Activated CD4-positive, alpha-beta memory T cell treated with anti-CD3 and anti-CD28 coated beads for 36 hours (primary cell): ENCODE results near the gene STK25. TPM values are rescaled to one million over a fixed set of nuclear protein-coding genes. Genes with fewer than 3 reads are reported as not detected.
"Not testable (repeated sequence)": the region's sequence is repeated elsewhere in the genome, so short reads cannot be mapped to it uniquely, and the experiment has no call there.

Experiments used
- CTCF ChIA-PET: fragments of 350-600 bp; sonication (Branson Sonifier 250); formaldehyde crosslinking; loops from one replicate; lab custom pipeline; 2021; ENCODE audit warnings: antibody characterized with exemption, inconsistent platforms; lab: Charles Lee
- POLR2A ChIA-PET: fragments of 350-600 bp; sonication (Branson Sonifier 250); formaldehyde crosslinking; loops from one replicate; lab custom pipeline; 2021; ENCODE audit warnings: antibody characterized with exemption; lab: Charles Lee
- DNase-seq: peaks from one replicate; pipeline ENCODE4 v3.0.0-alpha.2; 2020
- H3K27ac Mint-ChIP-seq: one replicate; pipeline ENCODE4 v1.8.0; 2021; ENCODE audit warnings: mixed read lengths
- H3K27me3 Mint-ChIP-seq: one replicate; pipeline ENCODE4 v1.8.0; 2021; ENCODE audit warnings: mixed read lengths
- H3K36me3 Mint-ChIP-seq: one replicate; pipeline ENCODE4 v1.8.0; 2021; ENCODE audit warnings: mixed read lengths
- H3K4me1 Mint-ChIP-seq: one replicate; pipeline ENCODE4 v1.8.0; 2021; ENCODE audit warnings: low read depth, mixed read lengths
- H3K4me3 Mint-ChIP-seq: one replicate; pipeline ENCODE4 v1.8.0; 2021; ENCODE audit warnings: mild to moderate bottlenecking, mixed read lengths
- H3K9me3 Mint-ChIP-seq: one replicate; pipeline ENCODE4 v1.8.0; 2021; ENCODE audit warnings: mixed read lengths
- intact Hi-C: fragments of 100-400 bp; cut with micrococcal nuclease; formaldehyde crosslinking; loops from one replicate; pipeline ENCODE4 v1.15.1; 2023
- total RNA-seq, 2 experiments: library from RNA; stranded (reverse); gene quantifications; one replicate each; pipeline ENCODE4 v1.2.3, GENCODE V29; 2021

The STK25 gene
- total RNA-seq, 2 experiments from 2014 or later: 97.9 to 99.1 TPM

GRCh38 chr2:241534701-241535375, 26.5 kb upstream of the STK25 start:
- no peak for DNase-seq
- CTCF ChIA-PET: no interaction called here
- POLR2A ChIA-PET: no interaction called here
- Mint-ChIP-seq H3K4me3 (no peak overlapping the region), H3K27me3 (peaks cover 8% of the 10 kb centered on the region), H3K36me3 (no peaks in the 10 kb centered on the region), H3K27ac (no peak overlapping the region), H3K4me1 (no peaks in the 10 kb centered on the region), H3K9me3 (no peaks in the 10 kb centered on the region)
- intact Hi-C loops: no loop called here

GRCh38 chr2:241534293-241534692, 25.9 kb upstream of the STK25 start:
- DNase-seq: no peak
- H3K4me3 Mint-ChIP-seq: no peak overlapping the region
- ChIA-PET CTCF (no interaction called here), POLR2A (no interaction called here)
- peaks cover 8% of the 10 kb centered on the region for H3K27me3 Mint-ChIP-seq
- H3K4me1 Mint-ChIP-seq: no peaks in the 10 kb centered on the region
- no peaks in the 10 kb centered on the region for H3K36me3 Mint-ChIP-seq
- no peaks in the 10 kb centered on the region for H3K9me3 Mint-ChIP-seq
- H3K27ac Mint-ChIP-seq: no peak overlapping the region
- intact Hi-C loops: no loop called here

GRCh38 chr2:241532733-241533601, 24.6 kb upstream of the STK25 start:
- Mint-ChIP-seq H3K27ac (no peak overlapping the region), H3K27me3 (peaks cover 5% of the 10 kb centered on the region), H3K36me3 (no peaks in the 10 kb centered on the region), H3K4me3 (no peak overlapping the region), H3K4me1 (no peaks in the 10 kb centered on the region), H3K9me3 (no peaks in the 10 kb centered on the region)
- ChIA-PET CTCF (no interaction called here), POLR2A (no interaction called here)
- no peak for DNase-seq
- intact Hi-C loops: no loop called here

GRCh38 chr2:241532168-241532567, 23.8 kb upstream of the STK25 start:
- H3K27me3 Mint-ChIP-seq: peaks cover 5% of the 10 kb centered on the region
- DNase-seq: no peak
- ChIA-PET CTCF (no interaction called here), POLR2A (no interaction called here)
- no peaks in the 10 kb centered on the region for H3K36me3 Mint-ChIP-seq
- no peaks in the 10 kb centered on the region for H3K9me3 Mint-ChIP-seq
- H3K4me3 Mint-ChIP-seq: no peak overlapping the region
- H3K4me1 Mint-ChIP-seq: no peaks in the 10 kb centered on the region
- intact Hi-C loops: no loop called here
- no peak overlapping the region for H3K27ac Mint-ChIP-seq

GRCh38 chr2:241531161-241531722, 22.9 kb upstream of the STK25 start:
- Mint-ChIP-seq H3K4me1 (no peaks in the 10 kb centered on the region), H3K27me3 (peaks cover 5% of the 10 kb centered on the region), H3K27ac (no peak overlapping the region), H3K9me3 (peaks cover 2% of the 10 kb centered on the region), H3K4me3 (no peak overlapping the region), H3K36me3 (no peaks in the 10 kb centered on the region)
- ChIA-PET POLR2A (no interaction called here), CTCF (no interaction called here)
- no peak for DNase-seq
- intact Hi-C loops: no loop called here

GRCh38 chr2:241530571-241530970, 22.2 kb upstream of the STK25 start:
- Mint-ChIP-seq H3K4me1 (no peaks in the 10 kb centered on the region), H3K27me3 (peaks cover 5% of the 10 kb centered on the region), H3K9me3 (peaks cover 6% of the 10 kb centered on the region), H3K36me3 (no peaks in the 10 kb centered on the region), H3K27ac (no peak overlapping the region), H3K4me3 (no peak overlapping the region)
- ChIA-PET POLR2A (no interaction called here), CTCF (no interaction called here)
- no peak for DNase-seq
- intact Hi-C loops: no loop called here

GRCh38 chr2:241525818-241526780, 17.7 kb upstream of the STK25 start:
- DNase-seq, H3K27ac Mint-ChIP-seq, H3K9me3 Mint-ChIP-seq, intact Hi-C loops, H3K36me3 Mint-ChIP-seq, H3K4me1 Mint-ChIP-seq, H3K4me3 Mint-ChIP-seq, CTCF ChIA-PET, H3K27me3 Mint-ChIP-seq, POLR2A ChIA-PET: not testable (repeated sequence)

- Mint-ChIP-seq H3K36me3 (no peaks in the 10 kb centered on the region), H3K9me3 (peaks cover 6% of the 10 kb centered on the region), H3K27me3 (peaks cover 4% of the 10 kb centered on the region), H3K4me1 (no peaks in the 10 kb centered on the region), H3K4me3 (no peak overlapping the region), H3K27ac (no peak overlapping the region)
- DNase-seq: no peak
- ChIA-PET CTCF (no interaction called here), POLR2A (no interaction called here)
- intact Hi-C loops: no loop called here
Observed at GRCh38 chr2:241522477-241522876, 14.1 kb upstream of the STK25 start.

GRCh38 chr2:241519669-241520068, 11.3 kb upstream of the STK25 start:
- H3K36me3 Mint-ChIP-seq: no peaks in the 10 kb centered on the region
- no peak overlapping the region for H3K27ac Mint-ChIP-seq
- intact Hi-C loops: no loop called here
- CTCF ChIA-PET: no interaction called here
- no peaks in the 10 kb centered on the region for H3K9me3 Mint-ChIP-seq
- peaks cover 4% of the 10 kb centered on the region for H3K27me3 Mint-ChIP-seq
- POLR2A ChIA-PET: no interaction called here
- no peak overlapping the region for H3K4me3 Mint-ChIP-seq
- no peak for DNase-seq
- peaks cover 11% of the 10 kb centered on the region for H3K4me1 Mint-ChIP-seq

GRCh38 chr2:241517297-241517696, 8.9 kb upstream of the STK25 start:
- no peak for DNase-seq
- intact Hi-C loops: no loop called here
- peaks cover 13% of the 10 kb centered on the region for H3K4me1 Mint-ChIP-seq
- H3K4me3 Mint-ChIP-seq: no peak overlapping the region
- H3K9me3 Mint-ChIP-seq: no peaks in the 10 kb centered on the region
- ChIA-PET CTCF (no interaction called here), POLR2A (no interaction called here)
- H3K27ac Mint-ChIP-seq: no peak overlapping the region
- H3K27me3 Mint-ChIP-seq: peaks cover 2% of the 10 kb centered on the region
- no peaks in the 10 kb centered on the region for H3K36me3 Mint-ChIP-seq

- intact Hi-C loops: no loop called here
- POLR2A ChIA-PET: no interaction called here
- DNase-seq: no peak
- Mint-ChIP-seq H3K27me3 (no peaks in the 10 kb centered on the region), H3K4me3 (no peak overlapping the region), H3K36me3 (no peaks in the 10 kb centered on the region), H3K9me3 (no peaks in the 10 kb centered on the region), H3K27ac (no peak overlapping the region), H3K4me1 (peaks cover 13% of the 10 kb centered on the region)
- CTCF ChIA-PET: no interaction called here
Observed at GRCh38 chr2:241516520-241516965, 8.2 kb upstream of the STK25 start.
